HEK293 (cell line): ENCODE measurements around the gene OPN4.

Source experiments
- CTCF ChIA-PET: fragments of 350-600 bp; formaldehyde crosslinking; extraction: SDS; loops from one replicate; lab custom pipeline; 2021; ENCODE audit warnings: antibody characterized with exemption; lab: Yijun Ruan, JAX
- POLR2A ChIA-PET: fragments of 300-600 bp; formaldehyde crosslinking; extraction: SDS; loops from one replicate; lab custom pipeline; 2020; ENCODE audit warnings: antibody characterized with exemption, inconsistent platforms; lab: Yijun Ruan, JAX
- H3K27ac ChIP-seq: fragments of 200-500 bp; sonication (Bioruptor generic); 2 replicates; pipeline ENCODE4 v1.5.1; 2014; ENCODE audit warnings: low read depth, low read length, control low read depth, inconsistent platforms; ENCODE audit errors: extremely low read depth
- H3K36me3 ChIP-seq, 2 experiments: fragments of 200-500 bp in 1 of 2; sonication (Bioruptor generic) in 1 of 2; 1 replicate in 1 of 2; 2 replicates in 1 of 2; pipeline ENCODE4 v1.5.1; 2014 to 2017; ENCODE audit warnings: inconsistent platforms in 2 of 2, low read length in 2 of 2; ENCODE audit not compliant: control insufficient read depth in 2 of 2, insufficient read depth in 1 of 2
- H3K4me1 ChIP-seq: fragments of 200-500 bp; sonication (Bioruptor generic); 2 replicates; pipeline ENCODE4 v1.5.1; 2014; ENCODE audit warnings: mild to moderate bottlenecking, low read length, inconsistent platforms; ENCODE audit not compliant: control insufficient read depth, insufficient read depth
- H3K4me3 ChIP-seq: 2 replicates; pipeline ENCODE4 v1.5.1; 2011; ENCODE audit warnings: low read depth, mild to moderate bottlenecking, control low read depth, low read length, moderate library complexity
- H3K9me3 ChIP-seq: fragments of 200-500 bp; sonication (Bioruptor generic); 2 replicates; pipeline ENCODE4 v1.5.1; 2014; ENCODE audit warnings: low read depth, low read length, inconsistent platforms; ENCODE audit not compliant: control insufficient read depth, insufficient read depth
- FEZF1 ChIP-seq: fragments of 450-650 bp; formaldehyde crosslinking; IDR thresholded peaks from 2 replicates; pipeline ENCODE4 v1.5.1; 2016; ENCODE audit warnings: missing biosample characterization, missing genetic modification characterization
- GLIS1 ChIP-seq: fragments of 450-650 bp; formaldehyde crosslinking; IDR thresholded peaks from 2 replicates; pipeline ENCODE4 v1.5.1; 2016; ENCODE audit warnings: missing biosample characterization, missing genetic modification characterization
- KLF1 ChIP-seq: fragments of 450-650 bp; formaldehyde crosslinking; IDR thresholded peaks from 2 replicates; pipeline ENCODE4 v1.5.1; 2016; ENCODE audit warnings: missing biosample characterization, missing genetic modification characterization
- PBX3 ChIP-seq: sonication (generic); formaldehyde crosslinking; IDR thresholded peaks from 2 replicates; pipeline ENCODE4 v1.8.1; 2022; ENCODE audit warnings: mild to moderate bottlenecking, moderate library complexity, missing genetic modification reagents
- PRDM10 ChIP-seq: fragments of 450-650 bp; formaldehyde crosslinking; IDR thresholded peaks from 2 replicates; pipeline ENCODE4 v1.5.1; 2016; ENCODE audit warnings: missing biosample characterization, missing genetic modification characterization
- SCRT2 ChIP-seq: fragments of 450-650 bp; formaldehyde crosslinking; IDR thresholded peaks from 2 replicates; pipeline ENCODE4 v1.5.1; 2016; ENCODE audit warnings: missing biosample characterization, missing genetic modification characterization
- TRIM28 ChIP-seq: IDR thresholded peaks from 2 replicates; pipeline ENCODE4 v1.6.1; 2011; ENCODE audit warnings: low read length, control low read depth, borderline replicate concordance
- ZIC2 ChIP-seq: fragments of 450-650 bp; formaldehyde crosslinking; IDR thresholded peaks from 2 replicates; pipeline ENCODE4 v1.5.1; 2016; ENCODE audit warnings: missing biosample characterization, missing genetic modification characterization
- ZNF138 ChIP-seq: fragments of 450-650 bp; formaldehyde crosslinking; IDR thresholded peaks from 2 replicates; pipeline ENCODE4 v1.5.1; 2016; ENCODE audit warnings: missing biosample characterization, missing genetic modification characterization, borderline replicate concordance
- ZNF184 ChIP-seq: fragments of 450-650 bp; IDR thresholded peaks from 2 replicates; pipeline ENCODE4 v1.5.1; 2018; ENCODE audit warnings: missing biosample characterization, mild to moderate bottlenecking, missing genetic modification characterization
- ZNF214 ChIP-seq: fragments of 450-650 bp; formaldehyde crosslinking; IDR thresholded peaks from 2 replicates; pipeline ENCODE4 v1.5.1; 2017; ENCODE audit warnings: missing biosample characterization, mild to moderate bottlenecking, missing genetic modification characterization, borderline replicate concordance
- ZNF311 ChIP-seq: fragments of 450-650 bp; formaldehyde crosslinking; IDR thresholded peaks from 2 replicates; pipeline ENCODE4 v1.5.1; 2017; ENCODE audit warnings: missing biosample characterization, missing genetic modification characterization, borderline replicate concordance
- ZNF394 ChIP-seq: fragments of 450-650 bp; formaldehyde crosslinking; IDR thresholded peaks from 2 replicates; pipeline ENCODE4 v1.5.1; 2016; ENCODE audit warnings: missing biosample characterization, missing genetic modification characterization, mild to moderate bottlenecking, moderate library complexity, borderline replicate concordance
- ZNF416 ChIP-seq: fragments of 450-650 bp; formaldehyde crosslinking; IDR thresholded peaks from 2 replicates; pipeline ENCODE4 v1.5.1; 2016; ENCODE audit warnings: missing biosample characterization, missing genetic modification characterization
- ZNF558 ChIP-seq: fragments of 450-650 bp; formaldehyde crosslinking; IDR thresholded peaks from 2 replicates; pipeline ENCODE4 v1.5.1; 2016; ENCODE audit warnings: missing biosample characterization, missing genetic modification characterization
- ZNF571 ChIP-seq: fragments of 450-650 bp; formaldehyde crosslinking; IDR thresholded peaks from 2 replicates; pipeline ENCODE4 v1.5.0; 2017; ENCODE audit warnings: missing biosample characterization, missing genetic modification characterization
- ZNF621 ChIP-seq: fragments of 450-650 bp; formaldehyde crosslinking; IDR thresholded peaks from 2 replicates; pipeline ENCODE4 v1.5.1; 2017; ENCODE audit warnings: missing biosample characterization, missing genetic modification characterization
- ZNF707 ChIP-seq: fragments of 450-650 bp; formaldehyde crosslinking; IDR thresholded peaks from 2 replicates; pipeline ENCODE4 v1.5.1; 2016; ENCODE audit warnings: missing biosample characterization, missing genetic modification characterization
- ZNF747 ChIP-seq: fragments of 450-650 bp; formaldehyde crosslinking; IDR thresholded peaks from 2 replicates; pipeline ENCODE4 v1.5.1; 2016; ENCODE audit warnings: missing biosample characterization, missing genetic modification characterization

OPN4 gene

GRCh38 chr10:86670876-86671275 lies 16.5 kb downstream of the OPN4 start (continued):
- TF ChIP-seq ZNF184 (tag by site-specific recombination), result no peak

GRCh38 chr10:86671419-86671818 lies 17.1 kb downstream of the OPN4 start:
- TF ChIP-seq ZNF416 (tag by site-specific recombination), result no peak
- TF ChIP-seq TRIM28, result no peak
- peak; percentile 20; the same call in 1 of the 2 replicates for TF ChIP-seq ZNF394 (tag by site-specific recombination)
- TF ChIP-seq PBX3, result no peak
- TF ChIP-seq ZNF138 (tag by site-specific recombination), result no peak
- 0 out of 2 replicates have a peak, but pooled peaks have one; percentile 10 for TF ChIP-seq KLF1 (tag by site-specific recombination)
- no peaks in the 10 kb centered on the region for H3K9me3 ChIP-seq
- ChIA-PET POLR2A (interaction anchor here (0.8 kb wide), 1 partner anchor 21 kb away, joined by 3 read pairs; no protein-coding TSS in a partner anchor), CTCF (interaction anchor here (0.7 to 1.8 kb wide), 3 partner anchors 21 to 233 kb away, joined by 3 to 5 read pairs (median 4); no protein-coding TSS in a partner anchor)
- H3K4me1 ChIP-seq, result peaks cover 9% of the 10 kb centered on the region
- no peak overlapping the region for H3K27ac ChIP-seq
- H3K4me3 ChIP-seq, result no peak overlapping the region
- no peaks in the 10 kb centered on the region for H3K36me3 ChIP-seq

GRCh38 chr10:86671985-86672710 lies 17.8 kb downstream of the OPN4 start:
- H3K4me1 ChIP-seq, result peaks cover 9% of the 10 kb centered on the region
- H3K36me3 ChIP-seq, result no peaks in the 10 kb centered on the region
- H3K27ac ChIP-seq, result no peak overlapping the region
- POLR2A ChIA-PET, result interaction anchor here (0.8 kb wide), 1 partner anchor 20 kb away, joined by 3 read pairs; no protein-coding TSS in a partner anchor
- H3K4me3 ChIP-seq, result no peak overlapping the region
- TF ChIP-seq FEZF1 (no peak), PRDM10 (tag by site-specific recombination) (0 out of 2 replicates have a peak, but pooled peaks have one; percentile 23), ZNF311 (no peak), ZNF707 (no peak), ZIC2 (peak; percentile 54; the same call in 1 of the 2 replicates), SCRT2 (tag by site-specific recombination) (peak; percentile 93), ZNF621 (tag by site-specific recombination) (no peak), ZNF214 (tag by site-specific recombination) (no peak), KLF1 (tag by site-specific recombination) (no peak), ZNF571 (tag by site-specific recombination) (no peak), GLIS1 (tag by site-specific recombination) (peak; percentile 26; the same call in 1 of the 2 replicates), ZNF747 (tag by site-specific recombination) (no peak), ZNF558 (tag by site-specific recombination) (no peak)
- CTCF ChIA-PET, result interaction anchor here (0.6 to 1.8 kb wide), 5 partner anchors 12 to 146 kb away, joined by 3 to 5 read pairs (median 3); no protein-coding TSS in a partner anchor
- no peaks in the 10 kb centered on the region for H3K9me3 ChIP-seq
